GM21825 (cell line): ENCODE results near the gene ANKRD39.
"Not testable (repeated sequence)": the region's sequence is repeated elsewhere in the genome, so short reads cannot be mapped to it uniquely, and the experiment has no call there.

Experiments
- ATAC-seq: cut with Tn5 transposase; IDR thresholded peaks from one replicate; pipeline ENCODE4 v1.9.1; 2021; ENCODE audit warnings: mild to moderate bottlenecking, moderate library complexity; ENCODE audit not compliant: unreplicated experiment

Gene ANKRD39

DNA sequence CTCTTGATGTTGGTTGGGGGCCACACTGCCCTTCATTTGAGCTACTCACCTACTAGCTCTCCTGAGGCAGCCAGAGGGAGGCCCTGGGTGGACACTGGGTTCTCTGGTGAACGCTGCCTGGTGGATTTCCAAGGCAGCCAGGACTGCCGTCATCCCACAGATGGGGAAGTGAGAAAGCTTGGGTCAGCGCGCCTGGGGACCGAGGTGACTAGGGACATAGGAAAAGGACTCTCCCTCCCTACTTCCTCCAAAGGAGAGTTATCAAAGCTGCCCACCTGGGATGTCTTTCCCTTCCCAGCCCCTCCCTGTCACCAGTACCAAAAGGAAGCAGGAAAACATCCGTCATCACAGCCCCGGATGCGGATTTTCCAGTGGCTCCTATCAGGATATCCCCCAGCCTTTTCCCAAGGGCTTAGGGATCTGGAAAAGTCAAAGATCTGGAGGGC is 15.9 kb upstream of the ANKRD39 start:
- ATAC-seq, result no peak

DNA sequence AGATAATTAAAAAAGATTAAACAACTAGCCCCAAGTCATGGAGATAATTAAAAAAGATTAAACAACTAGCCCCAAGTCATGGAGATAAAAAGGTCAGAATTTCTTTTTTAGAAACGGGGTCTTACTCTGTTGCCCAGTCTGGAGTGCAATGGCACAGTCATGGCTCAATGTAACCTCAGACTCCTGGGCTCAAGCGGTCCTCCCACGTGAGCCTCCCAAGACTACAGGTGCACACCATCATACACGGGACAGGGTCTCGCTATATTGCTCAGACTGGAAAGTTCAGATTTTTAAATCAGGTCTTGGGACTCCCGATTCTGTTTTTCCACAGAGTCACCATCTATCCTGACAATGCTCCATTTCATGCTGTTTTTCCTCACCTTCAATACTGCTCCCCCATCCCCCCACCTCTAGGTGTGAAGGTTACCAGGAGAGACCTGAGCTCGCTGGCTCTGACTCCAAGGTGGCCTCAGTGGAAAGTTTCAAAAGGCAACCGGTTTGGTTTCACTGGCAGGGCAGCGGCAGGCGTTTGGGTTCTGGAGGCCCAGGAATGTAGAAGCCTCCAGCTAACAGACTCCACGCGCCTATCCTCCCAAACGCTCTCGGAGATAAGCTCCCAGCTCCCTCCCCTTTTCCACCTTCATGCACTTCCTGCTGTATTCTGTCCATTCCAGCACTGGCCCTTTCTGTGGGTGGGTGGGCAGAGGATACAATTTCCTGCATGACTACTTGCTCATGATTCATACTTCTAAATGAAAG is 15.0 kb upstream of the ANKRD39 start:
- ATAC-seq, result no peak

DNA sequence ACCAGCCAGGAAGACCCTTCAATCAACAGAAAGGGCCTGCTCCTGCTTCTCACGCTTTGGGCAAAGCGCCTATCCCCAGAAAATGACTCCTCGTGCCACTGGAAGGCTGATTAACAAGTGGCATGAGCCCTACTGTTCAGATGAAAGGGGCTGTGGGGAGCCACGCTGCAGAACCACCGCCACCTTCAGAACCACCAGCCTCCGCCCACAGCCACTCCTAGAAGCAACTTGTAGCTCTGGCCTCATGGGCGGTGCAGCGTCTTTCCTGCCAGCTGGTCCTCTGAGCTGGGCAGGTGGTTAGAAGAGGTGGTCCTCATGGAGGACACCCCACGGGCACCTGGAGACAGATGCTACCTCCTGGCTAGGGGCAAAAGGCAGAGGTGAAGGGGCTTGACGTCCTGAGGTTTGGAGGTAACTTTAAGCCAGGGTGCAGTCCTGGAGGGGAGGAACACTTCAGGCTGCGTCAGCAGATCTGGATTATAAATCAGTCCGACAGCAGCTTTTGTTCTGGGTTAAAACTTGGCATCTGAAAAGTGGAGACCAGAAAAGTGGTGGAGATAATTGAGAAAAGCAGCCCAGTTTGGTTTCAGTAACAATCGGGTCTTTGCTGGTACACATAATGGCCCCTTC is 12.9 kb upstream of the ANKRD39 start:
- ATAC-seq, result no peak

DNA sequence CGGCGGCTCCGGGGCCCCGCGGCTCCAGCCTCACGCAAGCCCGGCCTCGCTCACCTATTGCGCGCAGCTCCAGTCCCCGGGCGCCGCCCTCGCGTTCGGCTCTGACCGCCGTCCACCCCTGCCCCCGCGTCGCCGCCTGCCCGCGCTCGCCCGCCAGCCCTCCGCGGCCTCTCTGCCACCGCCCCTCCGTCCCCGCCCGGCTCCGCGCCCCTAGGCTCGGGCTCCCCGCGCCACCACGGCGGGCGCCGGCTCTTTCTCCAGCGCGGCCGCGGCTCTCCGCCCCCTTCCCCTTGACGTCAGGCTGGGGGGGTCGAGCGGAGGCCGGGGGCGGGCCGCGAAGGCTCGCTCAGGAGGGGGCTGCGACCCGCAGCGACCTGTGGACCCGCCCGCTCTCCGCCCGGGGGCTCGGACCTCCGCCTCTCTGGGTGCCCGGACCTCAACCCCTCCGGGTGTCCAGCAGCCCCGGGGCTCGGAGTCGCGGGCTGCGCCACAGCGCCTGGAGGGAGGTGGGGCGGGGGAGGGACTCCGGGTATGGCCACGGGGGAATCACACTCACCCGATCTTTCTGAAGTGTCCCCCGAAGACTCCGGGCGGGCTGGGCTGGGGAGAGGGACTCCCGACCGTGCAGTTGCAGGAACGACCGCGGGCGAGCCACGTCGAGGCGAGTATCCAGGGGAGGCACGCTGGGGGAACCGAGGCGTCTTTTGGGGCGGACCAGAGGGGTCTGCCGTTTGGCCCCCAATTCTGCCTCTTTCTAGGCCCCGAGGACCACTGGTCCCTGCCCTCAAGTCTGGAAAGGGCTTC is 12.2 kb upstream of the ANKRD39 start, which contains the start of gene SEMA4C:
Gene SEMA4C (minus strand): TSS at position 259 of the 804 bp plus-strand sequence. CDS start 2,194 bp downstream, outside the sequence.
- ATAC-seq, result no peak

DNA sequence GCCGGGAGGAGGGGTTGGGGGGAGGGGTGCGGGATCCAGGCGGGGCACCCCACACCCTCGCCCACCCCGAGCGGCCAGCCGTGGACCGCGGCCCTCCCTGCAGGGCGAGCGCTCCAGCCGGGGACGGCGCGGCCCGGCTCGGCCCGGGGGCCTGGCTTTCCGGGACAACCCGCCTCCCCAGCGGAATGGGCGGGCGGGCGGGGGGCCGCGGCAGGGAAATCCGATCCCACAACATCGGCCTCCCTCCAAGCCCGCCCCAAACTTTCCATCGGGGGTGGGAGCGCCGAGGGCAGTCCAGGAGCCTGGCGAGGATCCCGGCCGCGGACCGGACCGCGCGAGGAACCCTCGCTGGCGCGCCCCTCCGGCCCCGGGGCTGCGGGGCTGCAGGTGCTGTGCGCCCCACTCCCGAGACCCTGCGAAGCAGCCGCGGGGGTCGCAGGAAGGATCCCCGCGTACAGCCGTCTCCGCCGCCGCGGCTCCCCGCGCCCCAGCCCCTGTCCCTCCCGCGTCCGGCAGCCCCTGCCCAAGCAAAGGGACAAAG is 11.5 kb upstream of the ANKRD39 start:
- ATAC-seq, result no peak

DNA sequence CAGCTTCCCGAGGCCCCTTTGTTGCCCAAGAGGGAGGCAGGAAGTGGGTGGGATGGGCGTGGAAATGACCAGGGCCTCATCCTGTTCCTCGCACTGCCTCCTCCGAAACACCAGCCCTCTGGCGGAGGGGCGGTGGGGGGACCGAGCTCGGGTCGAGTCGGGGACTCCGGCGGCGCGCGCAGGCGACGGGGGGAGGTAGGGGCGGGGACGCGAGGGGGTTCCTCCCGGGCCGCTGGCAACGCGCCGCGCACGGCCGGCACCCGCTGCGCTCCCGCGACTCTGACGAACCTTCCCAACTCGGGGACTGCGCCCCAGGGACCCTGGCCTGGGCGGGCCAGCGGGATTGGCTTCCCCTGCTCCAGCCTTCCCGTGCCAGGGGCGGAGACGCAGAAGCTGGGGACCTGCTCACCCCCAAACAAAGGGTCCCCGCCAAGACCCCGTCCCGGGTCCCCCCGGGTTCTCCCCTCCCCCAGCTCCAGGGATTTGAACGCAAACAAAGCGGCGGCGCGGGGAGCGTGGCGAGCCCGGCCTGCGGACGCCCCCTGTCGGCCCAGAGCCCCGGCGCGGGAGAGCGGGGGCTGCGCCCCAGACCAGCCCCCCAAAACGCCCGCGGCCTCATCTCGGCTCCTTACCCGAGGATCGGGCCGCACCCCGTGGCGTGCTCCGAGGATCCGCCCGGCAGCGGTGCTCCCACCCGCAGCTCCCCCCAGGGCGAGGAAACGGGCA is 10.9 kb upstream of the ANKRD39 start:
- peak; percentile 35 for ATAC-seq

DNA sequence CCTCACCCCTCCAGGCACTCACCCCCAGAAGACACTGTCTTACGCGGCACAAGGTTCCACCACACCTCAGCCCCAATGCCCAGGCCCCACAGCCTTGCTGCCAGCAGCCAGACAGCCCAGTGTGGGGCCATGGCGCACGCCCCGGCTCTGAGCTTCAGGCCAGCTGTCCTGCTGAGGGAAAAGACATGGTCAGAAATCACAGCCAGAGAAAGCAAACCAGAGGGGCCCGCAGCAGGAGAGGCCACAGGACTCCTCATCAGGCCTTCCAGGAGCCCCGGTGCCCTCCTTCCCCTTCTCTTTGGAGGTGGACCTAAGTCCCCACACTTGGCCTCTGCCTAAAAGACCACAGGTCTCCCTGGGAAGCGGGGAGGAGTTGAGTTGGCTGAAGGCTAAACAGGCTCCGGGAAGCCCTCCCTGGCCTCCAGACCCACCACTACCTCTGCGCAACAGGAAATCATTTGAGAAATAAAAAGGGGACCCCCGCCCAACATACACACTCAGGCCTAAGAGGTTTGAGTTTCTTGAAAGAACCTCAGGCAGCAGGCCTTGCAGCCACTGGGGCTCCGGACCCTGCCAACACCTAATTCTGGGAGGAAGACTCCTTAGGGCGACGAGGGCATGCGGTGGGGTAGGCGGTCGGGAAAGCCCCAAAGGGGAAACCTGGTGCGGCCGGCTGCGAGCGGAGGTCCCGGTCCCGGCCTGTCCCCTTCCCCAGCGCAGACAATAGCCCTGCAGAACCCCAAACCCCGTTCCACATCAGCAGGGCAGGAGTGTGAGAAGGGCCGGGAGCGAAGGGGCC is 10.1 kb upstream of the ANKRD39 start:
- ATAC-seq, result peak; percentile 11

DNA sequence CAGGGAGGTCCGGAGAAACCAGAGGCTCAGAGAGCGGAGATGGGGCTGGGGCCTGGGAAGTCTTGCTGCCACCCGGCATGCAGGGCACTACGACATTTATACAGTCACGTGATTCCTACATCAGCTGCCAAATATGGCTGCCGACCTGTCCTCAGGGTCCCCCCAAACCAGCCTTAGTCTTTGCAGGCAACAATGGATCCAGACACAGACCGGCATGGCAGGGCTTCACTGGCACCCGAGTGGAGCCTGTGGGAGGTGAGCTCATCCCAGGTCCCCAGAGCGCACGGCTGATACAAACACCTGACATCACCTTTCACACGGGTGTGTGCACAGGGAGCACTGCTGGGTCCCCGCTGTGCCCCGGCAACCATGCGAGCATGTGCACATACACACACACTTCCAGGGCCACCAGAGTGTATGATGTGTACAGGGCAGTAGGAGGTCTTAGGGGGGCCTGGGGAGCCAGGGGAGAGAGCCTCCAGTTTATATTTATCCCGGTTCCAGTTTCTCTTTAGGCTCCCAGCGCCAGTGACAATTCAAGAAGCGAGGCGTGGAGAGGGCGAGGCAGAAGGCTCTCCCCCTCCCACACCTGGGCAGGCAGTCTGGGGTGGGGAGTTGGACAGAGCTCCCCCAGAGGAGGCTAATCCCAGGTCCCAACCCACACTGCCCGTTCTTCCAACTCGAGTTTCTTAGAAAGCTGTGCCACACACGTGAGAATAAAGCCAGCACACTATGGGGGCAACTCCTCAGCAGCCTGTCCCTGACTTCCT is 9.4 kb upstream of the ANKRD39 start:
- no peak for ATAC-seq

DNA sequence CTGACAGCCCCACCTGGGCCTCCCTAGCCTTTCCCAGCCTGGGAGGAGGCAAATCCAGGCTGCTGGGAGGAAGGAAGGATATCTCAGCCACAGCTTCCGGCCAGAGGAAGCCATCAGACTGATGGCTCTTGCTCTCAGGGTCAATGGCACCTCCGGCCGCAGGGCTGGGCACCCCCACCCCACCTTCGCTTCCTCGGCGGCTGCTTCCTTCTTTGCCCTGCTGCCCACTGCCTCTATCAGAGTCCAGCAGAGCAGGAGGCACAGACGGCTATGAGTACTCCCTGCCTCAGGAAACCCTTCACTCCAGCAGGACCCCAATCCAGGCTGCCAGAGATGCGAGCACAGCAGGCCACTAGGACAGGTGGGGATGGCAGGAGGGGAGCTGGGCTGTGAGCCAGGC is 8.8 kb upstream of the ANKRD39 start:
- ATAC-seq, result no peak

DNA sequence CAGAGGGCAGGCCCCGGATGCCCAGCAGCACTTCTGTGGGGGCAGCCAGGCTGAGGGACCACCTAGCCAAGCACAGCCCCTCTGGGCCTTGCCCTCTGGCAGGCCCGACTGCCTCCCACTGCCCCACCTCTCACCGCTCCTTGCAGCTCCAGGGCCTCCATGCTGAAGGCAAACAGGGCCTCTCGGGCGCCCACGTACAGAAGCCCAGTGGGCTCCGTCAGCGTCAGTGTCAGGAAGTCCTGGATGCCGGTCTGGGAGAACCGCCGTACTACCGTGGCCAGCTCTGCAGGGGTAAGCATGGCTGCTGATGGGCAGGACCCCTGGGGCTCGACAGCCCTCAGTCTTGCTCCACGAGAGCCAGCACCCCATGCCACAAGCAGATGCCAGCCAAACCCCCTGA is 8.3 kb upstream of the ANKRD39 start:
- ATAC-seq, result no peak

DNA sequence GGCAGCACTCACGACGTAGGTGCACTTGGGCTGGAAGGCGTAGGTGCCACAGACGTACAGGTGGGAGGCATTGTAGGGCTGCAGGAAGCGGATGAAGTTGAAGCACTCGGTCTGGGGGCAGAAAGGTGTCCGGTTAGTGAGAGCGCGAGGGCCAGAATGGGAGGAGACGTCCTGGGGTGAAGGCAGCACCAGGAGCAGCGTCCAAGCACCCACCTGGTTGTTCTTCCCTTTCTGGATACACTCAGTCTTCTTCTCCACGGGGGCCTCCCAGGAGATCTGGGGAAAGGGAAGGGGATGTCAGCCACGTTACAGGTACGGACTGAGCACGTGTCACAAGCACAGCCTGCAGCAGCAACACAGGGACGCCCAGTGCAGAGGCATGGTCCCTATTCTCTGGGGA is 7.8 kb upstream of the ANKRD39 start:
- ATAC-seq, result no peak

DNA sequence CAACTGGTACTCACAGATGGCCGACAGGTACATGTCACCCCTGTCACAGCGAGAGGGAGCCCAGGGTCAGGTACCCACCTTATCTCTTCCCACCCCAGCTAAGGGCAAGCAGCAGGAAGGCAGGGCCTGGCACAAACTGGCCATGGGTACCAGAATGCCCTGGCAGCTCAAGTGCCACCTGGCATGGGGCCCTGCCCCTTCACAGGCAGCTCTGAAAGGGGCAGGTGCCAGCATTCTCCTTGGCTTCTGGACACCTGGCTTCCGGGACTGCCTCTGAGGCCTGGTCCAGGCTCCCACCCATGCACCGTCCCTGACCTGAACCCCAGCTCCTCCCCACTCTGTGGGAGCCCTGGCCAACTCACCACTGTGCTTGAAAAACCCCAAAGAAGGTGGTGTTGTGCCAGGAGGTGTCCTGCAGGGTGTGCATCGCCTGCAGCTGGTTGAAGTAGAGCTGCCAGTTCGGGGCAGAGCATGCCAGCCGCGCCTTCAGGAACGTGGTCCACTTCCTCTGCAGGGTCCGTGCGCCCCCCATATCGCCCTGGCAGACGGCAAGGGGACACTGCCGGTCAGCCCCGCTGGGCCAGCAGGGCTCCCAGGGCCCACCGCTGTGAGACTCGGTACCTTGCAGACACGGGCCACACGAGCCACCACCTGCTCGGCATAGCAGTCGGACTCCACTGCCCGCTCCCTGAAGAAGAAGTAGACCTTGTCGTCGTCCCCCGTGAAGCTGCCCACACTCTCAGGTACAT is 6.7 kb upstream of the ANKRD39 start:
- no peak for ATAC-seq

DNA sequence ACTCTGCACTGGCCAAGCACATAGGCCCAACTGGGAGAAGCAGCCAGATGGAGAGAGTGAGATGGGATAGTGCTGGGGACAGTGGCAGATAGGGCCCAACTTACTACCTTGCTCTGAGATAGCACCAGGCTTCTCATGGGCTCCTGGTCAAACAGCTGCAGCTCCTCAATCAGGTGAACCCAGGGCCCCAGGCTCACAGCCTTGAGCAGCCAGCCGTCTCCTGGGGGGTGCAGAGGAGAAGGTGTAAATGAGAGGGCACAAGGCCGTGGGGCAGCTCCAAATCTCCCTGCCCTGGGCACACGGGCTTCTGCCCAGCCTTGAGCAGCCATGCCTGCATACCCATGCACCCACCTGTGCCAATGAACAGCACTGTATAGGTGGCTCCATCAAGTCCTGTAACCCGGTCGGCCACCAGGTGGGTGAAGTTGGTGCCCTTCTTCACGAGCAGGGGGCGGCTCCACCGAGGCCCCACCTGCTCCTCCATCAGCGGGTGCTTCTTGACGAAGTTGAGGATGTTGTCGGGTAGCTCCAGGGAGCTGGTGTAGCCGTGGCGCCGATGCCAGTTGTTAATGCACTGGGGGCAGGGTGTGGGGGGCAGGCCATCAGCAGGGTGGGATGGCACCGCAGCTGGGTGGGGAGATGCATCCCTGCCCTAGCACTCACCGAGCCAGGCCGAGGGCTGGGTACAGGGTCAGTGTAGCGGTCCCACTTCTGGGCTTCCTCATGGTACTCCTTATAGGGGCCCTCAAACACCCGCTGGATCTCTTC is 5.9 kb upstream of the ANKRD39 start:
- no peak for ATAC-seq

DNA sequence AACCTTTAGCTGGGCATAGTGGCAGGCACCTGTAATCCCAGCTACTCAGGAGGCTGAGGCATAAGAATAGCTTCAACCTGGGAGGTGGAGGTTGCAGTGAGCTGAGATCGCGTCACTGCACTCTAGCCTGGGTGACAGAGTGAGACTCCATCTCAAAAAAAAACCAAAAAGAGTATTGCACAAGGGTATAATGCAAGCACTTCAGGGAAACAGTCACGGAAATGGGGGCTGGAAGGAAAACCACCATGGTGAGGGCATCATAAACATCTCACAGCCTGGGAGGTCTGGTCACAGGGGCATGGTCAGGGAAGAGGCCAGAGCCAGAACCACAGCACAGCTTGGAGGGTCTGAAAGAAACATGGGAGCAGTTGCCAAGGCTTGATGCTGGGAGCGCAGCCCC is 5.2 kb upstream of the ANKRD39 start:
- ATAC-seq, result not testable (repeated sequence)

DNA sequence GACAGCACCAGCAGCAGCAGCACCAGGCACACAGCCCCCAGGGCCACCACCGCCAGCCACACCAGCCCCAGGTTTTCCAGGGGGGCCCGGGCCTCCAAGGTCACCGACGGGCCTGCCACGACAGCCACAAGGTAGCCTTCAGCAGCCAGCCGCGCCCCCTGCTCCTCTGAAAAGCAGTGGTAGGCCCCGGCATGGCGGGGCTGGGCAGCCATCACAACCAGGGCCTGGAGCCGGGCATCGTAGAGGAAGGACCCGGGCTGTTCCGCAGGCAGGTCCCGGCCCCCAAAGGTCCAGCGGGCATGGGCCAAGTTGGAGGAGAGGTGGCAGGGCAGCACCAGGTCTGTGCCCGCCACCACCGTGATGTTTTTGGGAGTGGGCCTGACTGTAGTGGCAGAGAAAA is 3.3 kb upstream of the ANKRD39 start:
- no peak for ATAC-seq

DNA sequence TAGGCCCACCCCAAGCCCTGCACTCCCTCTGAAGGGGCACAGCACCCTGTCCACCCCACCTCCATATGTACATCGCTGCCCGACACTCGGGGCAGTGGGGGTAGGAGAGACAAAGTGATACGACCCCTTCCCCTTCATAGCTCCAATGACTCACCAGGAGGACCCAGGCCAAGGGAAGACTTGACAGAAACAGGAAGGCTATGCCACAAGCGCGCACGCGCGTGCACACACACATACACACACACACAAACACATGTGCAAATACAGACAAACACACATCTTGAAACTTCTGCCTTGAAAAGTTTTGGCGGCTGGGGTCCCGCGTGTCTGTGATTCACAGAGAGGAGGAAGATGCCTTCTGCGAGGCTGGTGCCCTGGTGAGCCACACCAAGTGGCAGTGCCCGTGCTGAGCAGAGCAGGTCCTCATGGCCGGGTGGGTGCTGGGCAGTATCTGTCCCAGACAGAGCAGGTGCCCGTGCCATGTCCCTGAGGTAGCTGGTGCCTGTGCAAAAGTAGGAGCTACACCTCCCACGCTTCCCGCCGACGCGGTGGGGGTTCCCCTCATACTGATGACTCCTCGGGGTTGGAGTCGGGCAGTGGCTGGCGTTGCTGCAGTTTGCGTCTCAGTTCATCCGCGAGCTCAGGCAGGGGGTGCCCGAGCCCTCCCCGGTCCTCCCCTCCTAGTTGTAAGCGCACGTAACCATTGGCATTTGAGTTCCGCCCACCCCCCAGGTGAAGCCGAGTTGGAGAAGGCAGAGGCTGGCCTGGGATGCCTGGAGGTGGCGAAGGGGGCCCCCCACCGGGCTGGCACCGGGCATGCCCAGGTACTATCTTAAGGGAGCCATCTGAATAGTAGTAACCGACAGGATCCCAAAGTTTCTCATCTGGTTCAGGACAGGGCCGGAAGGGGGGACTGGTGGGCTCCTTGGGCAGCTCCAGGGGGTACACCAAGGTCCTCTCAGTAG is 2.5 kb upstream of the ANKRD39 start:
- ATAC-seq, result no peak

DNA sequence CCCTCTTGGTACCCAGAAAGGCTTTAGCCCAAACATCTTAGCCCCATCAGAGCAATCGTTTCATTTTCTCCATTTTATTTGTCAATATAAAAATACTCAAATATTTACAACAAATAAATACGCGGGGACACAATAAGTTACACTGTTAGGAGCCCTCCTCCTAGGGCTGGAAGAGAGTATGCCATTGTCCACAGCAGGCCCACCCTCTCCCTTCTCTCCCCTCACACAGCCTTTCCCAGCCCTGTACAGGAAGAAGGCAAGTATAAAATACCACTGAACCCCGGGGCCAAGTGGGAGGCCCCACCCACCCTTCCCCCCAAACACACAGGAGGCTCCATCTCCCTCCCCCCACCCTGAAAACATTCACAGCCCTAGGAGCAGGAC is 1.9 kb upstream of the ANKRD39 start:
- ATAC-seq, result no peak
